K562 (cell line): ENCODE measurements around the gene PSD4. TPM values are rescaled to one million over a fixed set of nuclear protein-coding genes. Genes with fewer than 3 reads are reported as not detected.
A peak's percentile ranks its signal among the peaks of the same experiment; 100 is the strongest.

Experiments
- AFF1 ChIP-seq, 2 experiments: fragments of 450-650 bp; IDR thresholded peaks; 2 replicates each; pipeline ENCODE4 v1.6.1; 2018; ENCODE audit warnings: mild to moderate bottlenecking in 2 of 2, low read depth in 1 of 2; ENCODE audit not compliant: partially characterized antibody in 2 of 2
- C11orf30 ChIP-seq: fragments of 450-650 bp; IDR thresholded peaks from 2 replicates; pipeline ENCODE4 v1.6.1; 2016; ENCODE audit warnings: low read depth, mild to moderate bottlenecking
- CEBPB ChIP-seq: fragments of 450-650 bp; IDR thresholded peaks from 2 replicates; pipeline ENCODE4 v1.6.1; 2016; ENCODE audit warnings: missing genetic modification characterization, missing compliant biosample characterization
- CTCFL ChIP-seq: IDR thresholded peaks from 2 replicates; pipeline ENCODE4 v1.6.1; 2011; ENCODE audit warnings: borderline replicate concordance, low read depth, mild to moderate bottlenecking, moderate library complexity, low read length; ENCODE audit not compliant: insufficient read depth, poor library complexity, severe bottlenecking
- JUN ChIP-seq, 2 experiments: sonication (generic) in 1 of 2; formaldehyde crosslinking in 1 of 2; IDR thresholded peaks; 2 replicates each; pipeline versions ENCODE4 v1.6.1 to v1.8.0; 2012 to 2022; ENCODE audit warnings: borderline replicate concordance in 2 of 2, mild to moderate bottlenecking in 2 of 2, improper control_type of control experiment in 1 of 2, low read depth in 1 of 2, low read length in 1 of 2, missing genetic modification reagents in 1 of 2
- KDM4B ChIP-seq, 2 experiments: fragments of 450-650 bp in 1 of 2; sonication (generic) in 1 of 2; IDR thresholded peaks; 2 replicates each; pipeline ENCODE4 v1.6.1; 2016 to 2017; ENCODE audit warnings: borderline replicate concordance in 2 of 2, antibody characterized with exemption in 1 of 2, low read depth in 1 of 2, mild to moderate bottlenecking in 1 of 2
- MAFK ChIP-seq: IDR thresholded peaks from 2 replicates; pipeline ENCODE4 v1.6.1; 2011; ENCODE audit warnings: low read length, improper control_type of control experiment
- MBD1 ChIP-seq: fragments of 250-450 bp; sonication (Bioruptor Pico); IDR thresholded peaks from 2 replicates; pipeline ENCODE4 v1.8.0; 2022; ENCODE audit warnings: inconsistent platforms
- MED1 ChIP-seq: sonication (generic); formaldehyde crosslinking; IDR thresholded peaks from 2 replicates; pipeline ENCODE4 v1.8.1; 2023; ENCODE audit warnings: missing genetic modification reagents, borderline replicate concordance
- MXI1 ChIP-seq: IDR thresholded peaks from 2 replicates; pipeline ENCODE4 v1.6.1; 2011; ENCODE audit warnings: low read depth, mild to moderate bottlenecking, improper control_type of control experiment, low read length
- NR2C1 ChIP-seq, 2 experiments: fragments of 450-650 bp; IDR thresholded peaks; 2 replicates each; pipeline ENCODE4 v1.6.1; 2017; ENCODE audit warnings: mild to moderate bottlenecking in 2 of 2, antibody characterized with exemption in 1 of 2, inconsistent platforms in 1 of 2, missing compliant biosample characterization in 1 of 2, missing genetic modification characterization in 1 of 2
- PATZ1 ChIP-seq: fragments of 250-450 bp; sonication (Bioruptor Pico); IDR thresholded peaks from 2 replicates; pipeline ENCODE4 v1.5.0; 2020; ENCODE audit warnings: mild to moderate bottlenecking, borderline replicate concordance
- RBFOX2 ChIP-seq: fragments of 200-400 bp; formaldehyde crosslinking; IDR thresholded peaks from 2 replicates; pipeline ENCODE4 v1.6.1; 2017; ENCODE audit warnings: low read depth, mild to moderate bottlenecking, low read length, moderate library complexity
- TRIM24 ChIP-seq, 2 experiments: fragments of 450-650 bp; IDR thresholded peaks; 2 replicates each; pipeline ENCODE4 v1.6.1; 2016
- ZNF134 ChIP-seq: fragments of 250-450 bp; sonication (Bioruptor Pico); conservative IDR thresholded peaks from 2 replicates; pipeline ENCODE4 v1.4.0; 2020
- ZNF445 ChIP-seq: fragments of 250-450 bp; sonication (Bioruptor Pico); IDR thresholded peaks from 2 replicates; pipeline ENCODE4 v1.4.0; 2020; ENCODE audit warnings: low read depth, mild to moderate bottlenecking, moderate library complexity
- polyA plus RNA-seq, 8 experiments: library from polyadenylated mRNA; depleted of rRNA in 4 of 8; stranded (reverse) in 5 of 8; unstranded in 3 of 8; fragments of >200 nt; fragmentation: Nextera tagmentation in 2 of 8; fragmentation: Illumina TruSeq in 1 of 8; extraction: Ambion mirVana in 2 of 8; extraction: Trizol in 1 of 8; gene quantifications; 2 replicates each; pipeline versions ENCODE4 v1.2.1 to v1.2.3, GENCODE V29; 2011 to 2014; ENCODE audit warnings: inconsistent platforms in 1 of 8, missing spikeins in 1 of 8
- total RNA-seq, 7 experiments: library from RNA; depleted of rRNA in 6 of 7; stranded (reverse); fragments of >200 nt in 6 of 7; fragmentation: Illumina TruSeq in 2 of 7; extraction: Trizol in 2 of 7; gene quantifications; 2 replicates each; pipeline versions ENCODE4 v1.2.1 to v1.2.3, GENCODE V29; 2011 to 2021; ENCODE audit warnings: low replicate concordance in 1 of 7

PSD4 gene
- total and polyA plus RNA-seq, 9 of the 15 experiments (the other 6 are each of a cell fraction or from before 2014, with no cell fraction given): 0.46 to 54.0 (median 20.8) TPM

GRCh38 chr2:113181258-113182051 lies 7.7 kb downstream of the PSD4 start (continued):
- TF ChIP-seq AFF1 (IDR thresholded peaks at IDR 0.05; ENCODE audit: low read depth in 1 of 2, partially characterized antibody in 2 of 2): no peak
- no peak for TF ChIP-seq JUN (IDR thresholded peaks at IDR 0.05; ENCODE audit: borderline replicate concordance, low read depth, low read length)
- no peak for TF ChIP-seq JUN (CRISPR knock-in tag; IDR thresholded peaks at IDR 0.05; ENCODE audit: borderline replicate concordance)
- TF ChIP-seq ZNF445 (CRISPR knock-in tag): no peak
- TF ChIP-seq PATZ1 (CRISPR knock-in tag): no peak
- TF ChIP-seq KDM4B (IDR thresholded peaks at IDR 0.05; ENCODE audit: borderline replicate concordance in 2 of 2, low read depth in 1 of 2): no peak
- TF ChIP-seq MAFK: no peak
- TF ChIP-seq NR2C1 (IDR thresholded peaks at IDR 0.05): no peak
- TF ChIP-seq NR2C1 (tag; IDR thresholded peaks at IDR 0.05): no peak
- TF ChIP-seq MBD1 (CRISPR knock-in tag): no peak
- TF ChIP-seq TRIM24 (IDR thresholded peaks at IDR 0.05): no peak
- no peak for TF ChIP-seq C11orf30
- no peak for TF ChIP-seq MED1 (CRISPR knock-in tag)
- no peak for TF ChIP-seq MXI1
- TF ChIP-seq RBFOX2: 0 out of 2 replicates have a peak, but pooled peaks have one; percentile 19
- TF ChIP-seq ZNF134 (CRISPR knock-in tag): no peak
- no peak for TF ChIP-seq CTCFL
- TF ChIP-seq CEBPB (tag): 0 out of 2 replicates have a peak, but pooled peaks have one; percentile 8
